ENCODE measurements around the gene HOXB1. TPM values are rescaled to one million over a fixed set of nuclear protein-coding genes. Genes with fewer than 3 reads are reported as not detected.

The HOXB1 gene
- total and polyA plus RNA-seq, 2 experiments from 2014 or later, result not detected

DNA sequence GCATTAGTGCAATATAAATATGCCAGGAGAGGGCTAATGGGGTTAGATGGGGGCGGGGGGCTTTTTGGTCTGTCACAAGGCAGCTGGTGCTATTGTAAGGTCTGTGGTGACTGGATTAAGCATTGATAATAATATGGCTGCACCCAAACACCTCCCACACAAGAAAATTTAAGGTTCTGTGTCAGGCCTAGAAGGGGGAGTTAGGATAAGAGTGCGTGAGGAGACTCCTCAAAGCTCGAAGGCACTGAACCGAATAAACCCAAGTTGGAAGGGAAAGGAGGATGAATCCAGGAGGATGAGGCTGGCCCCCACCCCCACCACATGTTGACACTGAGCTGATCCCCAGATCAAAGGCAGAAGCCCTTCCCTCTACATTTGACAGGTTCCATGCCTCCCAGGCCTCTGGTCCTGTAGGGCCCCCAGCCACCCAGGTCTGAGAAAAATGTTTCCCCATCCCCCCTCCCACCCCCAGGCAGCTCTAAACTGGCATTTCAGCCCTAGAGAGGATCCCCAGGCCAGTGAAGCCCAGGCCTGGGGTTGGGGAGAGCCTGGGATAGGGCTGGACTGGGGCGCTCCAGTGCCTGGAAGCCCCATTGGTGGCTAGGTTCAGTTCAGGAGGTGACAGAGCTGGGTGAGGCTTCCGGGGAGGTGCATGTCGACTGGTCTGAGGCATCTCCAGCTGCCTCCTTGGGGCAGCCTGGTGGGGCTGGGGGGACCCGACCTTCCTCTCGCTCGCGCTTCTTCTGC is 1.7 kb downstream of the HOXB1 start (continued):
- TF ChIP-seq, protein P1, sequence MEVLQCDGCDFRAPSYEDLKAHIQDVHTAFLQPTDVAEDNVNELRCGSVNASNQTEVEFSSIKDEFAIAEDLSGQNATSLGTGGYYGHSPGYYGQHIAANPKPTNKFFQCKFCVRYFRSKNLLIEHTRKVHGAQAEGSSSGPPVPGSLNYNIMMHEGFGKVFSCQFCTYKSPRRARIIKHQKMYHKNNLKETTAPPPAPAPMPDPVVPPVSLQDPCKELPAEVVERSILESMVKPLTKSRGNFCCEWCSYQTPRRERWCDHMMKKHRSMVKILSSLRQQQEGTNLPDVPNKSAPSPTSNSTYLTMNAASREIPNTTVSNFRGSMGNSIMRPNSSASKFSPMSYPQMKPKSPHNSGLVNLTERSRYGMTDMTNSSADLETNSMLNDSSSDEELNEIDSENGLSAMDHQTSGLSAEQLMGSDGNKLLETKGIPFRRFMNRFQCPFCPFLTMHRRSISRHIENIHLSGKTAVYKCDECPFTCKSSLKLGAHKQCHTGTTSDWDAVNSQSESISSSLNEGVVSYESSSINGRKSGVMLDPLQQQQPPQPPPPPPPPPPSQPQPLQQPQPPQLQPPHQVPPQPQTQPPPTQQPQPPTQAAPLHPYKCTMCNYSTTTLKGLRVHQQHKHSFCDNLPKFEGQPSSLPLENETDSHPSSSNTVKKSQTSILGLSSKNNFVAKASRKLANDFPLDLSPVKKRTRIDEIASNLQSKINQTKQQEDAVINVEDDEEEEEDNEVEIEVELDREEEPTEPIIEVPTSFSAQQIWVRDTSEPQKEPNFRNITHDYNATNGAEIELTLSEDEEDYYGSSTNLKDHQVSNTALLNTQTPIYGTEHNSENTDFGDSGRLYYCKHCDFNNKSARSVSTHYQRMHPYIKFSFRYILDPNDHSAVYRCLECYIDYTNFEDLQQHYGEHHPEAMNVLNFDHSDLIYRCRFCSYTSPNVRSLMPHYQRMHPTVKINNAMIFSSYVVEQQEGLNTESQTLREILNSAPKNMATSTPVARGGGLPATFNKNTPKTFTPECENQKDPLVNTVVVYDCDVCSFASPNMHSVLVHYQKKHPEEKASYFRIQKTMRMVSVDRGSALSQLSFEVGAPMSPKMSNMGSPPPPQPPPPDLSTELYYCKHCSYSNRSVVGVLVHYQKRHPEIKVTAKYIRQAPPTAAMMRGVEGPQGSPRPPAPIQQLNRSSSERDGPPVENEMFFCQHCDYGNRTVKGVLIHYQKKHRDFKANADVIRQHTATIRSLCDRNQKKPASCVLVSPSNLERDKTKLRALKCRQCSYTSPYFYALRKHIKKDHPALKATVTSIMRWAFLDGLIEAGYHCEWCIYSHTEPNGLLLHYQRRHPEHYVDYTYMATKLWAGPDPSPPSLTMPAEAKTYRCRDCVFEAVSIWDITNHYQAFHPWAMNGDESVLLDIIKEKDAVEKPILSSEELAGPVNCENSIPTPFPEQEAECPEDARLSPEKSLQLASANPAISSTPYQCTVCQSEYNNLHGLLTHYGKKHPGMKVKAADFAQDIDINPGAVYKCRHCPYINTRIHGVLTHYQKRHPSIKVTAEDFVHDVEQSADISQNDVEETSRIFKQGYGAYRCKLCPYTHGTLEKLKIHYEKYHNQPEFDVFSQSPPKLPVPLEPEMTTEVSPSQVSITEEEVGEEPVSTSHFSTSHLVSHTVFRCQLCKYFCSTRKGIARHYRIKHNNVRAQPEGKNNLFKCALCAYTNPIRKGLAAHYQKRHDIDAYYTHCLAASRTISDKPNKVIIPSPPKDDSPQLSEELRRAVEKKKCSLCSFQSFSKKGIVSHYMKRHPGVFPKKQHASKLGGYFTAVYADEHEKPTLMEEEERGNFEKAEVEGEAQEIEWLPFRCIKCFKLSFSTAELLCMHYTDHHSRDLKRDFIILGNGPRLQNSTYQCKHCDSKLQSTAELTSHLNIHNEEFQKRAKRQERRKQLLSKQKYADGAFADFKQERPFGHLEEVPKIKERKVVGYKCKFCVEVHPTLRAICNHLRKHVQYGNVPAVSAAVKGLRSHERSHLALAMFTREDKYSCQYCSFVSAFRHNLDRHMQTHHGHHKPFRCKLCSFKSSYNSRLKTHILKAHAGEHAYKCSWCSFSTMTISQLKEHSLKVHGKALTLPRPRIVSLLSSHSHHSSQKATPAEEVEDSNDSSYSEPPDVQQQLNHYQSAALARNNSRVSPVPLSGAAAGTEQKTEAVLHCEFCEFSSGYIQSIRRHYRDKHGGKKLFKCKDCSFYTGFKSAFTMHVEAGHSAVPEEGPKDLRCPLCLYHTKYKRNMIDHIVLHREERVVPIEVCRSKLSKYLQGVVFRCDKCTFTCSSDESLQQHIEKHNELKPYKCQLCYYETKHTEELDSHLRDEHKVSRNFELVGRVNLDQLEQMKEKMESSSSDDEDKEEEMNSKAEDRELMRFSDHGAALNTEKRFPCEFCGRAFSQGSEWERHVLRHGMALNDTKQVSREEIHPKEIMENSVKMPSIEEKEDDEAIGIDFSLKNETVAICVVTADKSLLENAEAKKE (CRISPR knock-in tag; IDR thresholded peaks at IDR 0.05), result no peak
- TF ChIP-seq CREB1 (CRISPR knock-in tag; IDR thresholded peaks at IDR 0.05; ENCODE audit: low read depth) (no peak), STAT1 (IDR thresholded peaks at IDR 0.05; ENCODE audit: unreplicated experiment) (no peak), POLR2AphosphoS5 (IDR thresholded peaks at IDR 0.05; ENCODE audit: low read depth) (no peak), ZNF114 (CRISPR knock-in tag; IDR thresholded peaks at IDR 0.05) (no peak)

DNA sequence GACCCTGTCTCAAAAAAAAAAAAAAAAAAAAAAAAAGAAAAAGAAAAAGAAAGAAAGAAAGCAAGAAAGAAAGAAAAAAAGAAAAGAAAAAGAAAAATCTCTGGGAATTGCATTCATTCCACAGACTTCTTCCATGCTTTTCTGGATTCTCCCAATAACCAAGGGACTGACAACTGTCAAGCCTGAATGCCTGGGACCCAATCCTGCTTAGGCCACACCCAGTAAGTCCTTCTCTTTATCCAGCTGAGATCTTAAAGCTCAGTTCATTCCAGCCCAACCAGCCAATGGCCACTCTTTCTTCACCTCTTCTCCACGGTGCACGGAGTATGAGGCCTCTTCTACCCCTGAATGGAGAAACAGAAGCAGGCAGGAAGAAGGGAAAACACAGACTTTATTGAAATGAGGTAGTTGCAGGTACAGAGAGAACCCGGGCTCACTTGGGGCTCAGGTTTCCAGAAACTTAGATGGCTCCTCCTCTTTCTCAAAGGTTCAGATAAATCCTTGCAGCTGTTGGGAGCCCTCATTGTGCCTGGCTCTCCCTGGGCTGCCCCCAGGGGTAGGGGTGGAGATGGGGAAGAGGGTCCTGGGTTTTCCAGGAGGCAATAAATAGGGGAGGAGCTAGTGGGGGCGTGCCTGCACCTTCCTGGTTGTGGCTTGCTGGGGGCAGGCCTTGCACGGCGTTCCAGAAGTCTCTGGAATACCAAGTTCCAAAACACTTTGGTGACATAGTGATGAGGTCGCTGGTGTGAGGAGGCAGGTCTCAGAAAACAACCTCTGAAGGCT is 2.5 kb downstream of the HOXB1 start:
- Histone ChIP-seq H3K4me1 (ENCODE audit: insufficient read depth) (peaks cover 65% of the 10 kb centered on the region), H4K20me1 (replicated peaks; ENCODE audit: insufficient read depth) (peaks cover 9% of the 10 kb centered on the region; the same call in 1 of the 2 replicates)

More for the DNA sequence above, 2.5 kb downstream of the HOXB1 start:
- H3K9me3 Mint-ChIP-seq, result no peaks in the 10 kb centered on the region; the same call in 2 of the 3 replicates
- Histone ChIP-seq H3K79me2 (replicated peaks; ENCODE audit: insufficient read depth) (no peaks in the 10 kb centered on the region), H2AFZ (no peak overlapping the region), H3K9me2 (ENCODE audit: insufficient read depth) (no peaks in the 10 kb centered on the region), H3K27ac (ENCODE audit: low read depth) (no peak overlapping the region), H3K4me2 (peak overlapping the region; percentile 66), H3K36me3 (ENCODE audit: insufficient read depth) (no peaks in the 10 kb centered on the region), H3K27me3 (ENCODE audit: insufficient read depth) (peaks cover 100% of the 10 kb centered on the region), H3K4me3 (no peak overlapping the region; the same call in 1 of the 2 replicates), H3F3A (replicated peaks; ENCODE audit: low read depth) (peaks cover 35% of the 10 kb centered on the region)
- peak; percentile 81 for DNase-seq (ENCODE audit: low spot score)
- H3K4me3 Mint-ChIP-seq, result peak overlapping the region; percentile 40; the same call in 2 of the 3 replicates
- no peak overlapping the region for H3K27ac Mint-ChIP-seq
- no peaks in the 10 kb centered on the region for H3K36me3 Mint-ChIP-seq (ENCODE audit: low read depth)
- H3K4me1 Mint-ChIP-seq, result peaks cover 62% of the 10 kb centered on the region
- peaks cover 100% of the 10 kb centered on the region for H3K27me3 Mint-ChIP-seq (ENCODE audit: insufficient read depth, low read depth, poor library complexity)
- ATAC-seq, result 0 out of 3 replicates have a peak, but pooled peaks have one; percentile 2
- TF ChIP-seq, protein P2, sequence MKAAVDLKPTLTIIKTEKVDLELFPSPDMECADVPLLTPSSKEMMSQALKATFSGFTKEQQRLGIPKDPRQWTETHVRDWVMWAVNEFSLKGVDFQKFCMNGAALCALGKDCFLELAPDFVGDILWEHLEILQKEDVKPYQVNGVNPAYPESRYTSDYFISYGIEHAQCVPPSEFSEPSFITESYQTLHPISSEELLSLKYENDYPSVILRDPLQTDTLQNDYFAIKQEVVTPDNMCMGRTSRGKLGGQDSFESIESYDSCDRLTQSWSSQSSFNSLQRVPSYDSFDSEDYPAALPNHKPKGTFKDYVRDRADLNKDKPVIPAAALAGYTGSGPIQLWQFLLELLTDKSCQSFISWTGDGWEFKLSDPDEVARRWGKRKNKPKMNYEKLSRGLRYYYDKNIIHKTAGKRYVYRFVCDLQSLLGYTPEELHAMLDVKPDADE (IDR thresholded peaks at IDR 0.05), result no peak
- TF ChIP-seq EZH2 (IDR thresholded peaks at IDR 0.05; ENCODE audit: low read depth, unreplicated experiment), result peak; percentile 49

Measured in GM23338 (cell line).